K562 (cell line): ENCODE data around the gene PRKACA. TPM values are rescaled to one million over a fixed set of nuclear protein-coding genes. Genes with fewer than 3 reads are reported as not detected.
A peak's percentile ranks its signal among the peaks of the same experiment; 100 is the strongest.

ENCODE experiments used
- BACH1 ChIP-seq: fragments of 200-800 bp; sonication (Bioruptor generic); IDR thresholded peaks from 2 replicates; pipeline ENCODE4 v1.6.1; 2016; ENCODE audit warnings: missing genetic modification characterization, missing compliant biosample characterization
- CREBBP ChIP-seq: IDR thresholded peaks from one replicate; pipeline ENCODE4 v1.6.1; 2012; ENCODE audit warnings: low read depth, mild to moderate bottlenecking, control low read depth, inconsistent platforms, low read length
- NONO ChIP-seq, 2 experiments: fragments of 200-400 bp in 1 of 2; fragments of 450-650 bp in 1 of 2; formaldehyde crosslinking in 1 of 2; IDR thresholded peaks; 2 replicates each; pipeline ENCODE4 v1.6.1; 2017; ENCODE audit warnings: low read depth in 2 of 2, mild to moderate bottlenecking in 2 of 2, moderate library complexity in 2 of 2, low read length in 1 of 2
- NR2C2 ChIP-seq, 2 experiments: fragments of 200-800 bp in 1 of 2; sonication (Bioruptor generic) in 1 of 2; sonication (generic) in 1 of 2; formaldehyde crosslinking in 1 of 2; IDR thresholded peaks; 2 replicates each; pipeline versions ENCODE4 v1.6.1 to v1.8.0; 2016 to 2022; ENCODE audit warnings: mild to moderate bottlenecking in 1 of 2, missing compliant biosample characterization in 1 of 2, missing genetic modification characterization in 1 of 2, missing genetic modification reagents in 1 of 2
- POLR2G ChIP-seq: fragments of 200-400 bp; formaldehyde crosslinking; IDR thresholded peaks from 2 replicates; pipeline ENCODE4 v1.6.1; 2017; ENCODE audit warnings: low read depth, mild to moderate bottlenecking, antibody characterized with exemption, low read length, moderate library complexity
- RBM14 ChIP-seq: fragments of 200-400 bp; formaldehyde crosslinking; IDR thresholded peaks from 2 replicates; pipeline ENCODE4 v1.6.1; 2018; ENCODE audit warnings: low read depth, mild to moderate bottlenecking, low read length, moderate library complexity, borderline replicate concordance; ENCODE audit not compliant: insufficient read depth
- RBM39 ChIP-seq: fragments of 200-400 bp; formaldehyde crosslinking; optimal IDR thresholded peaks from 2 replicates; pipeline ENCODE3; 2018; ENCODE audit warnings: low read depth, low read length
- SIN3B ChIP-seq: fragments of 450-650 bp; IDR thresholded peaks from 2 replicates; pipeline ENCODE4 v1.6.1; 2017; ENCODE audit warnings: low read depth, mild to moderate bottlenecking, moderate library complexity
- TGIF2 ChIP-seq: sonication (generic); formaldehyde crosslinking; IDR thresholded peaks from 2 replicates; pipeline ENCODE4 v1.8.1; 2022; ENCODE audit warnings: mild to moderate bottlenecking, missing genetic modification reagents, moderate library complexity
- ZFX ChIP-seq: sonication (generic); formaldehyde crosslinking; IDR thresholded peaks from 2 replicates; pipeline ENCODE4 v1.8.0; 2022; ENCODE audit warnings: mild to moderate bottlenecking, missing genetic modification reagents, moderate library complexity
- ZNF780A ChIP-seq: fragments of 250-450 bp; sonication (Bioruptor Pico); IDR thresholded peaks from 2 replicates; pipeline ENCODE4 v1.5.0; 2021; ENCODE audit warnings: mild to moderate bottlenecking
- polyA plus RNA-seq, 8 experiments: library from polyadenylated mRNA; depleted of rRNA in 4 of 8; stranded (reverse) in 5 of 8; unstranded in 3 of 8; fragments of >200 nt; fragmentation: Nextera tagmentation in 2 of 8; fragmentation: Illumina TruSeq in 1 of 8; extraction: Ambion mirVana in 2 of 8; extraction: Trizol in 1 of 8; gene quantifications; 2 replicates each; pipeline versions ENCODE4 v1.2.1 to v1.2.3, GENCODE V29; 2011 to 2014; ENCODE audit warnings: inconsistent platforms in 1 of 8, missing spikeins in 1 of 8
- total RNA-seq, 7 experiments: library from RNA; depleted of rRNA in 6 of 7; stranded (reverse); fragments of >200 nt in 6 of 7; fragmentation: Illumina TruSeq in 2 of 7; extraction: Trizol in 2 of 7; gene quantifications; 2 replicates each; pipeline versions ENCODE4 v1.2.1 to v1.2.3, GENCODE V29; 2011 to 2021; ENCODE audit warnings: low replicate concordance in 1 of 7
- TF ChIP-seq, protein P1 (sequence below): sonication (generic); formaldehyde crosslinking; IDR thresholded peaks from 2 replicates; pipeline ENCODE4 v1.8.0; 2022; ENCODE audit warnings: missing genetic modification reagents, mild to moderate bottlenecking, borderline replicate concordance
- TF ChIP-seq, protein P2 (sequence below): fragments of 450-650 bp; IDR thresholded peaks from 2 replicates; pipeline ENCODE4 v1.6.1; 2017; ENCODE audit warnings: antibody characterized with exemption, mild to moderate bottlenecking
- TF ChIP-seq, protein P3 (sequence below): sonication (generic); formaldehyde crosslinking; IDR thresholded peaks from 2 replicates; pipeline ENCODE4 v1.8.0; 2023; ENCODE audit warnings: mild to moderate bottlenecking, missing genetic modification reagents

Gene PRKACA
- total and polyA plus RNA-seq, 9 of the 15 experiments (the other 6 are each of a cell fraction or from before 2014, with no cell fraction given) = 1.2 to 63.1 (median 13.0) TPM

GRCh38 chr19:14135985-14136508 is 18.5 kb upstream of the PRKACA start (continued):
- TF ChIP-seq POLR2G (peak; percentile 99), NONO (IDR thresholded peaks at IDR 0.05; ENCODE audit: low read depth in 2 of 2, low read length in 1 of 2) (peak in 1 of 2 experiments; percentile 95; a peak in 1 of 4 replicates), TGIF2 (peak; percentile 62; the same call in 1 of the 2 replicates), NR2C2 (CRISPR knock-in tag; IDR thresholded peaks at IDR 0.05) (peak; percentile 72; the same call in 1 of the 2 replicates), NR2C2 (tag; IDR thresholded peaks at IDR 0.05) (no peak), RBM14 (0 out of 2 replicates have a peak, but pooled peaks have one; percentile 94), ZFX (CRISPR knock-in tag) (peak; percentile 56; the same call in 1 of the 2 replicates), ZNF780A (no peak), RBM39 (no peak), SIN3B (no peak; the same call in 1 of the 2 replicates), BACH1 (tag) (no peak), CREBBP (no peak)
- TF ChIP-seq, protein P1, sequence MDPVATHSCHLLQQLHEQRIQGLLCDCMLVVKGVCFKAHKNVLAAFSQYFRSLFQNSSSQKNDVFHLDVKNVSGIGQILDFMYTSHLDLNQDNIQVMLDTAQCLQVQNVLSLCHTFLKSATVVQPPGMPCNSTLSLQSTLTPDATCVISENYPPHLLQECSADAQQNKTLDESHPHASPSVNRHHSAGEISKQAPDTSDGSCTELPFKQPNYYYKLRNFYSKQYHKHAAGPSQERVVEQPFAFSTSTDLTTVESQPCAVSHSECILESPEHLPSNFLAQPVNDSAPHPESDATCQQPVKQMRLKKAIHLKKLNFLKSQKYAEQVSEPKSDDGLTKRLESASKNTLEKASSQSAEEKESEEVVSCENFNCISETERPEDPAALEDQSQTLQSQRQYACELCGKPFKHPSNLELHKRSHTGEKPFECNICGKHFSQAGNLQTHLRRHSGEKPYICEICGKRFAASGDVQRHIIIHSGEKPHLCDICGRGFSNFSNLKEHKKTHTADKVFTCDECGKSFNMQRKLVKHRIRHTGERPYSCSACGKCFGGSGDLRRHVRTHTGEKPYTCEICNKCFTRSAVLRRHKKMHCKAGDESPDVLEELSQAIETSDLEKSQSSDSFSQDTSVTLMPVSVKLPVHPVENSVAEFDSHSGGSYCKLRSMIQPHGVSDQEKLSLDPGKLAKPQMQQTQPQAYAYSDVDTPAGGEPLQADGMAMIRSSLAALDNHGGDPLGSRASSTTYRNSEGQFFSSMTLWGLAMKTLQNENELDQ (CRISPR knock-in tag) = 0 out of 2 replicates have a peak, but pooled peaks have one; percentile 34
- TF ChIP-seq, protein P2, sequence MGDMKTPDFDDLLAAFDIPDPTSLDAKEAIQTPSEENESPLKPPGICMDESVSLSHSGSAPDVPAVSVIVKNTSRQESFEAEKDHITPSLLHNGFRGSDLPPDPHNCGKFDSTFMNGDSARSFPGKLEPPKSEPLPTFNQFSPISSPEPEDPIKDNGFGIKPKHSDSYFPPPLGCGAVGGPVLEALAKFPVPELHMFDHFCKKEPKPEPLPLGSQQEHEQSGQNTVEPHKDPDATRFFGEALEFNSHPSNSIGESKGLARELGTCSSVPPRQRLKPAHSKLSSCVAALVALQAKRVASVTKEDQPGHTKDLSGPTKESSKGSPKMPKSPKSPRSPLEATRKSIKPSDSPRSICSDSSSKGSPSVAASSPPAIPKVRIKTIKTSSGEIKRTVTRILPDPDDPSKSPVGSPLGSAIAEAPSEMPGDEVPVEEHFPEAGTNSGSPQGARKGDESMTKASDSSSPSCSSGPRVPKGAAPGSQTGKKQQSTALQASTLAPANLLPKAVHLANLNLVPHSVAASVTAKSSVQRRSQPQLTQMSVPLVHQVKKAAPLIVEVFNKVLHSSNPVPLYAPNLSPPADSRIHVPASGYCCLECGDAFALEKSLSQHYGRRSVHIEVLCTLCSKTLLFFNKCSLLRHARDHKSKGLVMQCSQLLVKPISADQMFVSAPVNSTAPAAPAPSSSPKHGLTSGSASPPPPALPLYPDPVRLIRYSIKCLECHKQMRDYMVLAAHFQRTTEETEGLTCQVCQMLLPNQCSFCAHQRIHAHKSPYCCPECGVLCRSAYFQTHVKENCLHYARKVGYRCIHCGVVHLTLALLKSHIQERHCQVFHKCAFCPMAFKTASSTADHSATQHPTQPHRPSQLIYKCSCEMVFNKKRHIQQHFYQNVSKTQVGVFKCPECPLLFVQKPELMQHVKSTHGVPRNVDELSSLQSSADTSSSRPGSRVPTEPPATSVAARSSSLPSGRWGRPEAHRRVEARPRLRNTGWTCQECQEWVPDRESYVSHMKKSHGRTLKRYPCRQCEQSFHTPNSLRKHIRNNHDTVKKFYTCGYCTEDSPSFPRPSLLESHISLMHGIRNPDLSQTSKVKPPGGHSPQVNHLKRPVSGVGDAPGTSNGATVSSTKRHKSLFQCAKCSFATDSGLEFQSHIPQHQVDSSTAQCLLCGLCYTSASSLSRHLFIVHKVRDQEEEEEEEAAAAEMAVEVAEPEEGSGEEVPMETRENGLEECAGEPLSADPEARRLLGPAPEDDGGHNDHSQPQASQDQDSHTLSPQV = no peak
- TF ChIP-seq, protein P3, sequence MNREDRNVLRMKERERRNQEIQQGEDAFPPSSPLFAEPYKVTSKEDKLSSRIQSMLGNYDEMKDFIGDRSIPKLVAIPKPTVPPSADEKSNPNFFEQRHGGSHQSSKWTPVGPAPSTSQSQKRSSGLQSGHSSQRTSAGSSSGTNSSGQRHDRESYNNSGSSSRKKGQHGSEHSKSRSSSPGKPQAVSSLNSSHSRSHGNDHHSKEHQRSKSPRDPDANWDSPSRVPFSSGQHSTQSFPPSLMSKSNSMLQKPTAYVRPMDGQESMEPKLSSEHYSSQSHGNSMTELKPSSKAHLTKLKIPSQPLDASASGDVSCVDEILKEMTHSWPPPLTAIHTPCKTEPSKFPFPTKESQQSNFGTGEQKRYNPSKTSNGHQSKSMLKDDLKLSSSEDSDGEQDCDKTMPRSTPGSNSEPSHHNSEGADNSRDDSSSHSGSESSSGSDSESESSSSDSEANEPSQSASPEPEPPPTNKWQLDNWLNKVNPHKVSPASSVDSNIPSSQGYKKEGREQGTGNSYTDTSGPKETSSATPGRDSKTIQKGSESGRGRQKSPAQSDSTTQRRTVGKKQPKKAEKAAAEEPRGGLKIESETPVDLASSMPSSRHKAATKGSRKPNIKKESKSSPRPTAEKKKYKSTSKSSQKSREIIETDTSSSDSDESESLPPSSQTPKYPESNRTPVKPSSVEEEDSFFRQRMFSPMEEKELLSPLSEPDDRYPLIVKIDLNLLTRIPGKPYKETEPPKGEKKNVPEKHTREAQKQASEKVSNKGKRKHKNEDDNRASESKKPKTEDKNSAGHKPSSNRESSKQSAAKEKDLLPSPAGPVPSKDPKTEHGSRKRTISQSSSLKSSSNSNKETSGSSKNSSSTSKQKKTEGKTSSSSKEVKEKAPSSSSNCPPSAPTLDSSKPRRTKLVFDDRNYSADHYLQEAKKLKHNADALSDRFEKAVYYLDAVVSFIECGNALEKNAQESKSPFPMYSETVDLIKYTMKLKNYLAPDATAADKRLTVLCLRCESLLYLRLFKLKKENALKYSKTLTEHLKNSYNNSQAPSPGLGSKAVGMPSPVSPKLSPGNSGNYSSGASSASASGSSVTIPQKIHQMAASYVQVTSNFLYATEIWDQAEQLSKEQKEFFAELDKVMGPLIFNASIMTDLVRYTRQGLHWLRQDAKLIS (CRISPR knock-in tag) = 0 out of 2 replicates have a peak, but pooled peaks have one; percentile 66
